Panc1 (cell line): Measurements from ENCODE around the gene CDH13. TPM values are rescaled to one million over a fixed set of nuclear protein-coding genes. Genes with fewer than 3 reads are reported as not detected.

Experiments
- ATAC-seq: fragments of 200-7000 bp; cut with Tn5 transposase; 2 replicates; pipeline ENCODE4 v1.9.1; 2020; ENCODE audit warnings: mild to moderate bottlenecking, moderate library complexity
- BruUV-seq: library from RNA; stranded (reverse); fragments of 400-500 nt; replicated peaks from 2 replicates; lab custom pipeline; 2021; lab: Mats Ljungman, UMichigan
- CTCF ChIA-PET: fragments of 300-600 bp; sonication (Branson Sonifier 250); formaldehyde crosslinking; loops from one replicate; lab custom pipeline; 2022; ENCODE audit warnings: antibody characterized with exemption; lab: Charles Lee
- POLR2A ChIA-PET: fragments of 300-600 bp; sonication (Branson Sonifier 250); formaldehyde crosslinking; loops from one replicate; lab custom pipeline; 2022; ENCODE audit warnings: antibody characterized with exemption; lab: Charles Lee
- DNase-seq: peaks from one replicate; pipeline ENCODE4 v3.0.0-alpha.2; 2010; ENCODE audit warnings: low read depth, low spot score
- H3K27ac ChIP-seq: 2 replicates; pipeline ENCODE4 v1.5.1; 2011; ENCODE audit warnings: mild to moderate bottlenecking, low read length, inconsistent platforms
- H3K27me3 ChIP-seq: fragments of 200-500 bp; sonication (Bioruptor generic); 2 replicates; pipeline ENCODE4 v1.6.0; 2014; ENCODE audit warnings: low read length, inconsistent platforms; ENCODE audit not compliant: control insufficient read depth, insufficient read depth
- H3K36me3 ChIP-seq: fragments of 200-500 bp; sonication (Bioruptor generic); 2 replicates; pipeline ENCODE4 v1.5.1; 2014; ENCODE audit warnings: inconsistent platforms, mild to moderate bottlenecking, low read length, moderate library complexity; ENCODE audit not compliant: control insufficient read depth, insufficient read depth
- H3K4me1 ChIP-seq: 2 replicates; pipeline ENCODE4 v1.5.1; 2011; ENCODE audit warnings: inconsistent platforms, mild to moderate bottlenecking, low read length, moderate library complexity; ENCODE audit not compliant: control insufficient read depth, insufficient read depth
- H3K4me3 ChIP-seq, 2 experiments: 2 replicates each; pipeline ENCODE4 v1.5.1; 2011 to 2012; ENCODE audit warnings: low read depth in 2 of 2, low read length in 2 of 2, mild to moderate bottlenecking in 2 of 2, inconsistent platforms in 1 of 2, moderate library complexity in 1 of 2
- H3K9me3 ChIP-seq: fragments of 200-500 bp; sonication (Bioruptor generic); 2 replicates; pipeline ENCODE4 v1.5.1; 2014; ENCODE audit warnings: low read depth, mild to moderate bottlenecking, inconsistent platforms, low read length, moderate library complexity; ENCODE audit not compliant: control insufficient read depth, insufficient read depth
- CTCF ChIP-seq: fragments of 450-650 bp; IDR thresholded peaks from 2 replicates; pipeline ENCODE4 v1.5.1; 2017; ENCODE audit warnings: mild to moderate bottlenecking
- POLR2AphosphoS5 ChIP-seq: IDR thresholded peaks from 2 replicates; pipeline ENCODE4 v1.6.1; 2012; ENCODE audit warnings: mild to moderate bottlenecking, low read depth, low read length, moderate library complexity
- REST ChIP-seq, 2 experiments: IDR thresholded peaks; 2 replicates each; pipeline ENCODE4 v1.6.1; 2011 to 2012; ENCODE audit warnings: low read depth in 2 of 2, control low read depth in 1 of 2, low read length in 1 of 2, mild to moderate bottlenecking in 1 of 2, moderate library complexity in 1 of 2; ENCODE audit not compliant: insufficient read depth in 1 of 2
- SIN3A ChIP-seq: IDR thresholded peaks from 2 replicates; pipeline ENCODE4 v1.6.1; 2012; ENCODE audit warnings: low read depth, mild to moderate bottlenecking, low read length, moderate library complexity, borderline replicate concordance; ENCODE audit not compliant: insufficient read depth
- TCF7L2 ChIP-seq: IDR thresholded peaks from 2 replicates; pipeline ENCODE4 v1.6.1; 2011; ENCODE audit warnings: mild to moderate bottlenecking, low read depth, low read length, inconsistent platforms
- in situ Hi-C: cut with HindIII; loops from 2 replicates; pipeline ENCODE4 v1.10.0; 2016; ENCODE audit warnings: low sequenced_read_pairs, low pct_unique_long_range_greater_than_20kb
- intact Hi-C: fragments of 100-400 bp; cut with micrococcal nuclease; formaldehyde crosslinking; loops from one replicate; pipeline ENCODE4 v1.10.0; 2022; ENCODE audit not compliant: unreplicated experiment
- total RNA-seq: library from RNA; stranded (reverse); gene quantifications from one replicate; pipeline ENCODE4 v1.2.1, GENCODE V29; 2021; ENCODE audit not compliant: unreplicated experiment

Gene CDH13
- total RNA-seq, 1 experiment from 2014 or later, result not detected

- Histone ChIP-seq H3K4me3 (no peak overlapping the region), H3K36me3 (no peaks in the 10 kb centered on the region), H3K27ac (no peak overlapping the region), H3K4me1 (no peaks in the 10 kb centered on the region), H3K9me3 (no peaks in the 10 kb centered on the region), H3K27me3 (no peaks in the 10 kb centered on the region)
- POLR2A ChIA-PET, result no interaction called here
- TF ChIP-seq CTCF (no peak), REST (IDR thresholded peaks at IDR 0.05; ENCODE audit: insufficient read depth in 1 of 2, low read depth in 2 of 2, low read length in 1 of 2) (no peak), SIN3A (no peak), TCF7L2 (no peak), POLR2AphosphoS5 (no peak)
- intact Hi-C loops (loop anchor here (10.0 kb wide), 1 partner anchor 372 kb away; no protein-coding TSS in a partner anchor), in situ Hi-C loops (no loop called here)
- no TSS peak for BruUV-seq
- DNase-seq, result no peak
- no peak for ATAC-seq
- CTCF ChIA-PET, result no interaction called here
Observed at GRCh38 chr16:82636958-82637357, 10.2 kb downstream of the CDH13 start.

GRCh38 chr16:82638095-82638798 is 11.5 kb downstream of the CDH13 start:
- H3K27ac ChIP-seq, result no peak overlapping the region
- DNase-seq (no peak), ATAC-seq (no peak)
- TF ChIP-seq TCF7L2 (no peak), POLR2AphosphoS5 (no peak), CTCF (no peak), SIN3A (no peak)
- ChIA-PET POLR2A (no interaction called here), CTCF (no interaction called here)
- no peak overlapping the region for H3K4me3 ChIP-seq
- H3K4me1 ChIP-seq, result no peaks in the 10 kb centered on the region
- in situ Hi-C loops, result no loop called here
- no TSS peak for BruUV-seq
- no peaks in the 10 kb centered on the region for H3K36me3 ChIP-seq
- H3K9me3 ChIP-seq, result no peaks in the 10 kb centered on the region
- no peaks in the 10 kb centered on the region for H3K27me3 ChIP-seq
- intact Hi-C loops, result loop anchor here (10.0 kb wide), 1 partner anchor 373 kb away; no protein-coding TSS in a partner anchor
